K562 (cell line): ENCODE measurements around the gene SCNN1B. TPM values are rescaled to one million over a fixed set of nuclear protein-coding genes. Genes with fewer than 3 reads are reported as not detected.

Experiments used
- ATAC-seq: fragments of 200-7000 bp; cut with Tn5 transposase; 3 replicates; pipeline ENCODE4 v1.9.1; 2020; ENCODE audit warnings: moderate library complexity
- BruUV-seq: library from RNA; stranded (reverse); fragments of 400-500 nt; replicated peaks from 2 replicates; lab custom pipeline; 2021; lab: Mats Ljungman, UMichigan
- CTCF ChIA-PET: fragments of 300-600 bp; formaldehyde crosslinking; extraction: SDS; loops from one replicate; lab custom pipeline; 2021; ENCODE audit warnings: low intra/inter-chr PET ratio; lab: Yijun Ruan, JAX
- POLR2A ChIA-PET: fragments of 300-600, 350-650 bp; sonication (Branson Sonifier 250); formaldehyde crosslinking; extraction: SDS; loops from one replicate; lab custom pipeline; 2021; ENCODE audit warnings: antibody characterized with exemption, inconsistent platforms; lab: Yijun Ruan, JAX
- DNase-seq, 4 experiments: peaks; one replicate each; pipeline versions ENCODE4 v3.0.0 to v3.0.0-alpha.2; 2011 to 2018; ENCODE audit warnings: low spot score in 3 of 4, mixed read lengths in 3 of 4; ENCODE audit errors: extremely low read depth in 1 of 4
- FAIRE-seq: peaks from 2 replicates; lab custom pipeline; 2011; peaks lifted over from hg19 to GRCh38; lab: Jason Lieb, UNC
- H2AFZ ChIP-seq: 2 replicates; pipeline ENCODE4 v1.6.0; 2011; ENCODE audit warnings: low read depth, low read length, control low read depth, inconsistent platforms
- H3K27ac ChIP-seq: fragments of 200-600 bp; 3 replicates; pipeline ENCODE4 v1.8.0; 2011; ENCODE audit warnings: low read depth, mild to moderate bottlenecking, control low read depth, inconsistent platforms, low read length, moderate library complexity, mixed read lengths; ENCODE audit errors: extremely low read depth
- H3K27me3 ChIP-seq, 2 experiments: fragments of 300-600 bp in 1 of 2; 2 replicates in 1 of 2; 3 replicates in 1 of 2; pipeline versions ENCODE4 v1.6.0 to v1.8.0; 2011; ENCODE audit warnings: inconsistent platforms in 2 of 2, low read length in 2 of 2, mild to moderate bottlenecking in 1 of 2, mixed read lengths in 1 of 2, moderate library complexity in 1 of 2; ENCODE audit not compliant: control insufficient read depth in 2 of 2, insufficient read depth in 2 of 2
- H3K36me3 ChIP-seq: fragments of 300-600 bp; 3 replicates; pipeline ENCODE4 v1.8.0; 2011; ENCODE audit warnings: mild to moderate bottlenecking, low read length, inconsistent platforms; ENCODE audit not compliant: control insufficient read depth, insufficient read depth
- H3K4me1 ChIP-seq, 2 experiments: fragments of 200-600 bp in 1 of 2; replicated peaks in 1 of 2; 2 replicates in 1 of 2; 3 replicates in 1 of 2; pipeline versions ENCODE4 v1.5.1 to v1.8.0; 2011; ENCODE audit warnings: inconsistent platforms in 2 of 2, low read length in 2 of 2, mild to moderate bottlenecking in 1 of 2, mixed read lengths in 1 of 2, moderate library complexity in 1 of 2; ENCODE audit not compliant: control insufficient read depth in 2 of 2, insufficient read depth in 2 of 2
- H3K4me2 ChIP-seq: 2 replicates; pipeline ENCODE4 v1.6.1; 2011; ENCODE audit warnings: low read length, control low read depth, inconsistent platforms, mixed read lengths; ENCODE audit not compliant: insufficient read depth
- H3K4me3 ChIP-seq: fragments of 200-600 bp; sonication (generic), shearing (Covaris generic); 2 replicates; pipeline ENCODE4 v1.5.1; 2016; ENCODE audit warnings: control low read depth, inconsistent platforms
- H3K79me2 ChIP-seq: fragments of 200-600 bp; 3 replicates; pipeline ENCODE4 v1.8.0; 2011; ENCODE audit warnings: low read length, inconsistent platforms; ENCODE audit not compliant: control insufficient read depth, insufficient read depth
- H3K9ac ChIP-seq, 2 experiments: 2 replicates each; pipeline versions ENCODE4 v1.6.0 to v1.6.1; 2011; ENCODE audit warnings: low read depth in 2 of 2, low read length in 2 of 2, control low read depth in 1 of 2, inconsistent platforms in 1 of 2, mild to moderate bottlenecking in 1 of 2, mixed read lengths in 1 of 2; ENCODE audit not compliant: insufficient read depth in 1 of 2
- H3K9me1 ChIP-seq: one replicate; pipeline ENCODE4 v1.6.0; 2011; ENCODE audit warnings: inconsistent platforms, mild to moderate bottlenecking, low read length, moderate library complexity; ENCODE audit not compliant: control insufficient read depth, insufficient read depth
- H3K9me3 ChIP-seq: replicated peaks from 2 replicates; pipeline ENCODE4 v1.5.1; 2011; ENCODE audit warnings: low read depth, low read length, inconsistent platforms; ENCODE audit not compliant: control insufficient read depth, insufficient read depth
- H4K20me1 ChIP-seq: replicated peaks from 2 replicates; pipeline ENCODE4 v1.6.1; 2011; ENCODE audit warnings: low read length, inconsistent platforms, mixed read lengths; ENCODE audit not compliant: control insufficient read depth, insufficient read depth
- C11orf30 ChIP-seq: fragments of 450-650 bp; IDR thresholded peaks from 2 replicates; pipeline ENCODE4 v1.6.1; 2016; ENCODE audit warnings: low read depth, mild to moderate bottlenecking
- MYC ChIP-seq, 2 experiments: fragments of 250-450 bp in 1 of 2; sonication (Bioruptor Pico) in 1 of 2; IDR thresholded peaks; 2 replicates each; pipeline versions ENCODE4 v1.5.1 to v1.6.1; 2012 to 2021; ENCODE audit warnings: low read depth in 2 of 2, borderline replicate concordance in 1 of 2, improper control_type of control experiment in 1 of 2, low read length in 1 of 2, mild to moderate bottlenecking in 1 of 2, moderate library complexity in 1 of 2
- RUNX1 ChIP-seq: sonication (generic); IDR thresholded peaks from 2 replicates; pipeline ENCODE4 v1.6.1; 2016; ENCODE audit warnings: antibody characterized with exemption, low read depth
- ZNF263 ChIP-seq: sonication (generic); formaldehyde crosslinking; IDR thresholded peaks from 2 replicates; pipeline ENCODE4 v1.8.0; 2022; ENCODE audit warnings: mild to moderate bottlenecking, missing genetic modification reagents, borderline replicate concordance
- WGBS: fragments of 100-300 bp; shearing (Covaris generic); methylation state at CpG from one replicate; pipeline ENCODE4 v1.1.6; 2016; ENCODE audit warnings: low coverage, mixed read lengths; ENCODE audit not compliant: insufficient coverage; ENCODE audit errors: missing lambda C conversion rate; 5-methylcytosine and 5-hydroxymethylcytosine counted together
- in situ Hi-C: fragments of 300-500 bp; cut with MboI; formaldehyde crosslinking; loops from 4 replicates; pipeline ENCODE4 v1.15.0; 2018; ENCODE audit warnings: inconsistent platforms, mixed read lengths
- intact Hi-C: fragments of 100-400 bp; cut with micrococcal nuclease; formaldehyde crosslinking; loops from 2 replicates; pipeline ENCODE4 v1.14.2; 2022
- polyA plus RNA-seq, 8 experiments: library from polyadenylated mRNA; depleted of rRNA in 4 of 8; stranded (reverse) in 5 of 8; unstranded in 3 of 8; fragments of >200 nt; fragmentation: Nextera tagmentation in 2 of 8; fragmentation: Illumina TruSeq in 1 of 8; extraction: Ambion mirVana in 2 of 8; extraction: Trizol in 1 of 8; gene quantifications; 2 replicates each; pipeline versions ENCODE4 v1.2.1 to v1.2.3, GENCODE V29; 2011 to 2014; ENCODE audit warnings: inconsistent platforms in 1 of 8, missing spikeins in 1 of 8
- total RNA-seq, 7 experiments: library from RNA; depleted of rRNA in 6 of 7; stranded (reverse); fragments of >200 nt in 6 of 7; fragmentation: Illumina TruSeq in 2 of 7; extraction: Trizol in 2 of 7; gene quantifications; 2 replicates each; pipeline versions ENCODE4 v1.2.1 to v1.2.3, GENCODE V29; 2011 to 2021; ENCODE audit warnings: low replicate concordance in 1 of 7
- TF ChIP-seq, protein P1 (sequence below): fragments of 450-650 bp; IDR thresholded peaks from 2 replicates; pipeline ENCODE4 v1.6.1; 2014; ENCODE audit warnings: low read depth, mild to moderate bottlenecking, moderate library complexity, borderline replicate concordance
- TF ChIP-seq, protein P2 (sequence below): fragments of 450-650 bp; IDR thresholded peaks from 2 replicates; pipeline ENCODE4 v1.6.1; 2016; ENCODE audit warnings: missing biosample characterization, missing genetic modification characterization
- TF ChIP-seq, protein P3 (sequence below): fragments of 200-600 bp; sonication (generic); IDR thresholded peaks from one replicate; pipeline ENCODE4 v1.6.1; 2012; ENCODE audit warnings: mild to moderate bottlenecking, low read depth, low read length, inconsistent platforms

The SCNN1B gene
- total and polyA plus RNA-seq, 9 of the 15 experiments (the other 6 are each of a cell fraction or from before 2014, with no cell fraction given), result not detected

DNA sequence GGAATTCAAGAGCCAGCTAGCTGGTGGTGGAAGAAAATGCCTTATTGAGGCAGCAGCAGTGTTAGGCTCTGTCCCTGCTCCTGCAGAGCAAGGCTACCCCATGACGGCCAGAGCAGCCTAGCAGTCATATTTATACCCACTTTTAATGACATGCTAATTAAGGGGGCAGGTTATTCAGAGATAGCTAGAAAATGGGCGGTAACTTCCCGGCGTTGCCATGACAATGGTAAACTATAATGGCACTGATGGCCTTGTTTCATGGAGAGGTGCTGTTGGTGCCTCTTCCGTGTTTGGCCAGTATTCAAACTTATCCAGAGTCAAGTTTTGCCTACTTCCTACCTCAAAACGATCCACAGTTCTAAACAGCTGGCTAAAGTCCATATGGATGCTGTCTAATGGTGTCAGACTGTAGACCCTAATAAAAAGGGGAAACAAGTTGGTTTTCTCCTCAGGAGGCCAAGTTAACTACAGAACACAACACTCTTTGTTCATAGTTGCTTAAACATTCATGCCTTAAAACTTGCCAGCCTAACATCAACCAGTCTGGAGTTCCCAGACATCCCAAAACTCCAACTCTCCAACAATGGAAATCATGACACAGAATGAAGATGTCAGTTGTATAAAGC lies 3.7 kb upstream of the SCNN1B start:
- intact Hi-C loops, result no loop called here
- no peak overlapping the region for H3K27ac ChIP-seq
- peaks cover 7 to 24% of the 10 kb centered on the region in 2 experiments for H3K27me3 ChIP-seq
- H4K20me1 ChIP-seq, result 0 out of 2 replicates have a peak, but pooled peaks cover 4% of the 10 kb centered on the region
- DNase-seq, result no peak
- no peak for ATAC-seq
- POLR2A ChIA-PET, result interaction anchor here (0.5 to 0.7 kb wide), 2 partner anchors 24 to 63 kb away, joined by 3 read pairs; no protein-coding TSS in a partner anchor
- H3K36me3 ChIP-seq, result no peaks in the 10 kb centered on the region
- no TSS peak for BruUV-seq
- H3K4me2 ChIP-seq, result no peak overlapping the region
- no peak for FAIRE-seq
- H3K4me3 ChIP-seq, result no peak overlapping the region
- no peak overlapping the region for H3K9ac ChIP-seq
- in situ Hi-C loops, result no loop called here
- CTCF ChIA-PET, result no interaction called here
- H3K9me3 ChIP-seq, result no peaks in the 10 kb centered on the region
- H3K79me2 ChIP-seq, result no peaks in the 10 kb centered on the region
- H2AFZ ChIP-seq, result no peak overlapping the region
- under 1% methylated on average over 6 of the region's 6 CpGs for WGBS
- H3K4me1 ChIP-seq, result peaks cover 0 to 7% of the 10 kb centered on the region in 2 experiments; a peak in 2 of 5 replicates
- H3K9me1 ChIP-seq, result no peaks in the 10 kb centered on the region
- TF ChIP-seq C11orf30, result no peak
- no peak for TF ChIP-seq MYC (IDR thresholded peaks at IDR 0.05; ENCODE audit: low read depth, low read length)
- no peak for TF ChIP-seq MYC (CRISPR knock-in tag; IDR thresholded peaks at IDR 0.05; ENCODE audit: borderline replicate concordance, low read depth)
- TF ChIP-seq, protein P1, sequence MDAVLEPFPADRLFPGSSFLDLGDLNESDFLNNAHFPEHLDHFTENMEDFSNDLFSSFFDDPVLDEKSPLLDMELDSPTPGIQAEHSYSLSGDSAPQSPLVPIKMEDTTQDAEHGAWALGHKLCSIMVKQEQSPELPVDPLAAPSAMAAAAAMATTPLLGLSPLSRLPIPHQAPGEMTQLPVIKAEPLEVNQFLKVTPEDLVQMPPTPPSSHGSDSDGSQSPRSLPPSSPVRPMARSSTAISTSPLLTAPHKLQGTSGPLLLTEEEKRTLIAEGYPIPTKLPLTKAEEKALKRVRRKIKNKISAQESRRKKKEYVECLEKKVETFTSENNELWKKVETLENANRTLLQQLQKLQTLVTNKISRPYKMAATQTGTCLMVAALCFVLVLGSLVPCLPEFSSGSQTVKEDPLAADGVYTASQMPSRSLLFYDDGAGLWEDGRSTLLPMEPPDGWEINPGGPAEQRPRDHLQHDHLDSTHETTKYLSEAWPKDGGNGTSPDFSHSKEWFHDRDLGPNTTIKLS, result no peak
- TF ChIP-seq, protein P2, sequence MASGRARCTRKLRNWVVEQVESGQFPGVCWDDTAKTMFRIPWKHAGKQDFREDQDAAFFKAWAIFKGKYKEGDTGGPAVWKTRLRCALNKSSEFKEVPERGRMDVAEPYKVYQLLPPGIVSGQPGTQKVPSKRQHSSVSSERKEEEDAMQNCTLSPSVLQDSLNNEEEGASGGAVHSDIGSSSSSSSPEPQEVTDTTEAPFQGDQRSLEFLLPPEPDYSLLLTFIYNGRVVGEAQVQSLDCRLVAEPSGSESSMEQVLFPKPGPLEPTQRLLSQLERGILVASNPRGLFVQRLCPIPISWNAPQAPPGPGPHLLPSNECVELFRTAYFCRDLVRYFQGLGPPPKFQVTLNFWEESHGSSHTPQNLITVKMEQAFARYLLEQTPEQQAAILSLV (tag), result no peak
- no peak for TF ChIP-seq ZNF263
- TF ChIP-seq RUNX1, result no peak
- TF ChIP-seq, protein P3, sequence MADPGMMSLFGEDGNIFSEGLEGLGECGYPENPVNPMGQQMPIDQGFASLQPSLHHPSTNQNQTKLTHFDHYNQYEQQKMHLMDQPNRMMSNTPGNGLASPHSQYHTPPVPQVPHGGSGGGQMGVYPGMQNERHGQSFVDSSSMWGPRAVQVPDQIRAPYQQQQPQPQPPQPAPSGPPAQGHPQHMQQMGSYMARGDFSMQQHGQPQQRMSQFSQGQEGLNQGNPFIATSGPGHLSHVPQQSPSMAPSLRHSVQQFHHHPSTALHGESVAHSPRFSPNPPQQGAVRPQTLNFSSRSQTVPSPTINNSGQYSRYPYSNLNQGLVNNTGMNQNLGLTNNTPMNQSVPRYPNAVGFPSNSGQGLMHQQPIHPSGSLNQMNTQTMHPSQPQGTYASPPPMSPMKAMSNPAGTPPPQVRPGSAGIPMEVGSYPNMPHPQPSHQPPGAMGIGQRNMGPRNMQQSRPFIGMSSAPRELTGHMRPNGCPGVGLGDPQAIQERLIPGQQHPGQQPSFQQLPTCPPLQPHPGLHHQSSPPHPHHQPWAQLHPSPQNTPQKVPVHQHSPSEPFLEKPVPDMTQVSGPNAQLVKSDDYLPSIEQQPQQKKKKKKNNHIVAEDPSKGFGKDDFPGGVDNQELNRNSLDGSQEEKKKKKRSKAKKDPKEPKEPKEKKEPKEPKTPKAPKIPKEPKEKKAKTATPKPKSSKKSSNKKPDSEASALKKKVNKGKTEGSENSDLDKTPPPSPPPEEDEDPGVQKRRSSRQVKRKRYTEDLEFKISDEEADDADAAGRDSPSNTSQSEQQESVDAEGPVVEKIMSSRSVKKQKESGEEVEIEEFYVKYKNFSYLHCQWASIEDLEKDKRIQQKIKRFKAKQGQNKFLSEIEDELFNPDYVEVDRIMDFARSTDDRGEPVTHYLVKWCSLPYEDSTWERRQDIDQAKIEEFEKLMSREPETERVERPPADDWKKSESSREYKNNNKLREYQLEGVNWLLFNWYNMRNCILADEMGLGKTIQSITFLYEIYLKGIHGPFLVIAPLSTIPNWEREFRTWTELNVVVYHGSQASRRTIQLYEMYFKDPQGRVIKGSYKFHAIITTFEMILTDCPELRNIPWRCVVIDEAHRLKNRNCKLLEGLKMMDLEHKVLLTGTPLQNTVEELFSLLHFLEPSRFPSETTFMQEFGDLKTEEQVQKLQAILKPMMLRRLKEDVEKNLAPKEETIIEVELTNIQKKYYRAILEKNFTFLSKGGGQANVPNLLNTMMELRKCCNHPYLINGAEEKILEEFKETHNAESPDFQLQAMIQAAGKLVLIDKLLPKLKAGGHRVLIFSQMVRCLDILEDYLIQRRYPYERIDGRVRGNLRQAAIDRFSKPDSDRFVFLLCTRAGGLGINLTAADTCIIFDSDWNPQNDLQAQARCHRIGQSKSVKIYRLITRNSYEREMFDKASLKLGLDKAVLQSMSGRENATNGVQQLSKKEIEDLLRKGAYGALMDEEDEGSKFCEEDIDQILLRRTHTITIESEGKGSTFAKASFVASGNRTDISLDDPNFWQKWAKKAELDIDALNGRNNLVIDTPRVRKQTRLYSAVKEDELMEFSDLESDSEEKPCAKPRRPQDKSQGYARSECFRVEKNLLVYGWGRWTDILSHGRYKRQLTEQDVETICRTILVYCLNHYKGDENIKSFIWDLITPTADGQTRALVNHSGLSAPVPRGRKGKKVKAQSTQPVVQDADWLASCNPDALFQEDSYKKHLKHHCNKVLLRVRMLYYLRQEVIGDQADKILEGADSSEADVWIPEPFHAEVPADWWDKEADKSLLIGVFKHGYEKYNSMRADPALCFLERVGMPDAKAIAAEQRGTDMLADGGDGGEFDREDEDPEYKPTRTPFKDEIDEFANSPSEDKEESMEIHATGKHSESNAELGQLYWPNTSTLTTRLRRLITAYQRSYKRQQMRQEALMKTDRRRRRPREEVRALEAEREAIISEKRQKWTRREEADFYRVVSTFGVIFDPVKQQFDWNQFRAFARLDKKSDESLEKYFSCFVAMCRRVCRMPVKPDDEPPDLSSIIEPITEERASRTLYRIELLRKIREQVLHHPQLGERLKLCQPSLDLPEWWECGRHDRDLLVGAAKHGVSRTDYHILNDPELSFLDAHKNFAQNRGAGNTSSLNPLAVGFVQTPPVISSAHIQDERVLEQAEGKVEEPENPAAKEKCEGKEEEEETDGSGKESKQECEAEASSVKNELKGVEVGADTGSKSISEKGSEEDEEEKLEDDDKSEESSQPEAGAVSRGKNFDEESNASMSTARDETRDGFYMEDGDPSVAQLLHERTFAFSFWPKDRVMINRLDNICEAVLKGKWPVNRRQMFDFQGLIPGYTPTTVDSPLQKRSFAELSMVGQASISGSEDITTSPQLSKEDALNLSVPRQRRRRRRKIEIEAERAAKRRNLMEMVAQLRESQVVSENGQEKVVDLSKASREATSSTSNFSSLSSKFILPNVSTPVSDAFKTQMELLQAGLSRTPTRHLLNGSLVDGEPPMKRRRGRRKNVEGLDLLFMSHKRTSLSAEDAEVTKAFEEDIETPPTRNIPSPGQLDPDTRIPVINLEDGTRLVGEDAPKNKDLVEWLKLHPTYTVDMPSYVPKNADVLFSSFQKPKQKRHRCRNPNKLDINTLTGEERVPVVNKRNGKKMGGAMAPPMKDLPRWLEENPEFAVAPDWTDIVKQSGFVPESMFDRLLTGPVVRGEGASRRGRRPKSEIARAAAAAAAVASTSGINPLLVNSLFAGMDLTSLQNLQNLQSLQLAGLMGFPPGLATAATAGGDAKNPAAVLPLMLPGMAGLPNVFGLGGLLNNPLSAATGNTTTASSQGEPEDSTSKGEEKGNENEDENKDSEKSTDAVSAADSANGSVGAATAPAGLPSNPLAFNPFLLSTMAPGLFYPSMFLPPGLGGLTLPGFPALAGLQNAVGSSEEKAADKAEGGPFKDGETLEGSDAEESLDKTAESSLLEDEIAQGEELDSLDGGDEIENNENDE, result no peak
